A549 (cell line): Measurements from ENCODE around the gene GRK6.

Experiments used
- CHD2 ChIP-seq: fragments of 150-350 bp; IDR thresholded peaks from 2 replicates; pipeline ENCODE4 v1.6.1; 2014; ENCODE audit warnings: low read length; ENCODE audit not compliant: partially characterized antibody
- CTCF ChIP-seq: fragments of >200 bp; sonication (Bioruptor Twin); formaldehyde crosslinking; IDR thresholded peaks from 3 replicates; pipeline ENCODE4 v1.5.1; 2016
- JUN ChIP-seq, 2 experiments: fragments of >200 bp; sonication (Bioruptor Twin); formaldehyde crosslinking; IDR thresholded peaks; 2 replicates in 1 of 2; 3 replicates in 1 of 2; pipeline ENCODE4 v1.6.1; 2016 to 2017
- MYC ChIP-seq: IDR thresholded peaks from 2 replicates; pipeline ENCODE4 v1.6.1; 2012; ENCODE audit warnings: mild to moderate bottlenecking, inconsistent platforms, low read length, improper control_type of control experiment, borderline replicate concordance
- NR3C1 ChIP-seq: fragments of >200 bp; sonication (Bioruptor Twin); formaldehyde crosslinking; IDR thresholded peaks from 3 replicates; pipeline ENCODE4 v1.6.1; 2017
- POLR2A ChIP-seq: IDR thresholded peaks from 2 replicates; pipeline ENCODE4 v1.6.1; 2012; ENCODE audit warnings: mild to moderate bottlenecking, low read length
- RAD21 ChIP-seq, 2 experiments: fragments of >200 bp in 1 of 2; sonication (Bioruptor Twin) in 1 of 2; formaldehyde crosslinking in 1 of 2; IDR thresholded peaks in 1 of 2; conservative IDR thresholded peaks in 1 of 2; 2 replicates in 1 of 2; 3 replicates in 1 of 2; pipeline ENCODE4 v1.6.1; 2012 to 2018; ENCODE audit warnings: inconsistent platforms in 1 of 2
- RFX5 ChIP-seq: fragments of 450-650 bp; IDR thresholded peaks from 2 replicates; pipeline ENCODE4 v1.7.1; 2014; ENCODE audit warnings: antibody characterized with exemption, mild to moderate bottlenecking, moderate library complexity

GRCh38 chr5:177470759-177471536 is 44.5 kb downstream of the GRK6 start:
- TF ChIP-seq CTCF (no peak), RFX5 (no peak), CHD2 (no peak), POLR2A (no peak), NR3C1 (no peak), RAD21 (conservative IDR thresholded peaks at IDR 0.05 in 1 of 2, IDR thresholded peaks at IDR 0.05 in 1 of 2) (no peak), JUN (IDR thresholded peaks at IDR 0.05) (no peak), MYC (no peak)
